ENCODE measurements around the gene FHOD3. TPM values are rescaled to one million over a fixed set of nuclear protein-coding genes. Genes with fewer than 3 reads are reported as not detected.

Gene FHOD3
- polyA plus RNA-seq, 4 donors = 36.8 to 46.8 (median 42.1) TPM

GRCh38 chr18:36295880-36296301 is 1.6 kb upstream of the FHOD3 start:
- DNase-seq (ENCODE audit: low read depth in 4 of 4, low spot score in 3 of 4) = no peak

- DNase-seq (ENCODE audit: low read depth in 4 of 4, low spot score in 3 of 4) = no peak
These were observed 680 bp upstream of the FHOD3 start for GRCh38 chr18:36296650-36297416.

DNA sequence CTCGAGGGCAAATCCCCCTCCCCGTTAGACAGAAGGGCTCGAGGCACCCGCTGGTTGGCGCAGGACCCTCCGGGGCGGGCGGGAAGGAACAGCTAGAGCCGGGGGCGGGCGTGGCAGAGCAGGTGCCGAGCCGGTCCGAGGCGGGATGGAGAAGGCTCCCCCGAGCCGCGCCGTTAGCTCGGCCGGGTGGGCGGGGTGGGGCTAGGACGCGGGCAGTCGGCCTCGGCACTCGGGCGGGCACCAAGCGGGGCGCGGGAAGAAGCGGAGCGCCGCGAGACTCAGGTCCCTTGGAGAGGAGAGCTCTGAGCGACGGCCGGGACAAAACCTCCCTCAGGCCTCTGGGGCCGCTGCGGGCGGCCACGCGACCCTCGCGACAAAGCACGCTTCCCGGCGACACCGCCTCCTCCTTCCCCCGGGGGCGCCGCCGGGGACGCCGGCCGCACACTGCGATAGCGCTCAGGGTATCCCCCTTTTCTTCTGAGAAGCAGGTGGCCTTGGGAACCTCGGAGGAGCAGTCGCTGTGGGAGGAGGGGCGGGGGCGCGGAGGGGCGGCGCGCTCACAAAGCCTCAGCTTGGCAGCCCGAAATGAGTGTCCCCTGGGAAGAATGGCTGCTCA is 721 bp downstream of the FHOD3 start:
- DNase-seq (ENCODE audit: low read depth in 4 of 4, low spot score in 3 of 4) = no peak

GRCh38 chr18:36299015-36299414 is 1.5 kb downstream of the FHOD3 start:
- no peak for DNase-seq (ENCODE audit: low read depth in 4 of 4, low spot score in 3 of 4)

- no peak for DNase-seq (ENCODE audit: low read depth in 4 of 4, low spot score in 3 of 4)
These were observed 2.7 kb downstream of the FHOD3 start for GRCh38 chr18:36300211-36300610.

- no peak for DNase-seq (ENCODE audit: low read depth in 4 of 4, low spot score in 3 of 4)
These were observed 4.4 kb downstream of the FHOD3 start for GRCh38 chr18:36301884-36302283.

GRCh38 chr18:36302676-36303075 is 5.2 kb downstream of the FHOD3 start:
- DNase-seq (ENCODE audit: low read depth in 4 of 4, low spot score in 3 of 4) = no peak

GRCh38 chr18:36303211-36303844 is 5.8 kb downstream of the FHOD3 start:
- DNase-seq (ENCODE audit: low read depth in 4 of 4, low spot score in 3 of 4) = no peak

- DNase-seq (ENCODE audit: low read depth in 4 of 4, low spot score in 3 of 4) = no peak
These were observed 7.2 kb downstream of the FHOD3 start for GRCh38 chr18:36304723-36305122.

DNA sequence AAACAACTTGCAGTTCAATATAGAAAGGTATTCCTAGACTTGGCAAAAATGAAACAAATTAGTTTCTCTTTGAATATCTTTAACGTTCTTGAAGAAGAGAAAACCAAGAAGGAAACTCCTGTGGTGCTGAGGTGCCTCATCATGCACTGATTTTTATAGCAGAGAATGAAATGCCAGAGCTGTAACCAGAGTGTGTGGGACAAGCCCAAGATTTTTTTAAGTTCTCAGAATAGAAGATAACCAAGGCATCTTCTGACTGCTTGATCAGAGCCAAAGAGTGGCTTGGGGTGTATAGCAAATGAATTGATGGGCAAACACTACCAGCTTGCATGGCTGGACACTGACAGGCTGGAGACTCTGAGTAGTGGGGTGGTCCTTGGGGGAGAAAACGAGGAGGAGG is 7.9 kb downstream of the FHOD3 start:
- DNase-seq (ENCODE audit: low read depth in 4 of 4, low spot score in 3 of 4) = no peak

GRCh38 chr18:36307513-36307912 is 10.0 kb downstream of the FHOD3 start:
- DNase-seq (ENCODE audit: low read depth in 4 of 4, low spot score in 3 of 4) = no peak

DNA sequence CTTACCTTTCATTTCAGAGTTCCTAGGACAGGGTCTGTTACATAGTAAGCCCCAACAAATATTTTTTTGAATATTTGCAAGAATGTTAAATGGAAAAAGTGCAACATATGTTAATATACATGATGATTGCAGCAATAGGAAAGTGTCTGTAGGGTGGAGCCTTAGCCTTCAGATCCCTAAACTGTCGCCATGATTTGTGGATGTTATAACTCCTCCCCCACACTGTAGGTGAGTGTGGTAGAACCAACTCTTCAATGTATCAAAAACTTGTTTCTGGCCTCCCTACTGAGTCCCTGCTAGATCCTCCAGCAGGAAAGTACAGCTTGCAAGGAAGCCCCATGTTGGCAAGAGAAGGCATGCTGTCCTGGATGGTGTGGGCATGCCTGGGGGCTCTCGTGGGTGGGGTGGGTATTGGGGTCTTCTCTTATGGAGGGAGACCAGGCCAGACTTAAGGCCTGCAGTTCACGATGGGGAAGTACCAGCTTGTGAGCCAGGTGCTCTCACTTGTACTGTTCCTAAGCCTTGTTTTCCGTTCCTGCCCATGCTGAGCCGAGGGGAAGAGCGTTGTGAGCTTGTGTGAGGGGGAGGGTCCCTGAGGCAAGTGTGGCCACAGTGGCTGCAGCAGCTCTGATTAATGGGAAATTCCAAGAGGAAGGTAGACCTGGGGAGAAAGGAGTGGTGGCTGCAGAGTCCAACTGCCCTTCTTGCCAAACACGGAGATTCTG is 11.4 kb downstream of the FHOD3 start:
- no peak for DNase-seq (ENCODE audit: low read depth in 4 of 4, low spot score in 3 of 4)

- no peak for DNase-seq (ENCODE audit: low read depth in 4 of 4, low spot score in 3 of 4)
These were observed 12.2 kb downstream of the FHOD3 start for GRCh38 chr18:36309436-36310391.

DNA sequence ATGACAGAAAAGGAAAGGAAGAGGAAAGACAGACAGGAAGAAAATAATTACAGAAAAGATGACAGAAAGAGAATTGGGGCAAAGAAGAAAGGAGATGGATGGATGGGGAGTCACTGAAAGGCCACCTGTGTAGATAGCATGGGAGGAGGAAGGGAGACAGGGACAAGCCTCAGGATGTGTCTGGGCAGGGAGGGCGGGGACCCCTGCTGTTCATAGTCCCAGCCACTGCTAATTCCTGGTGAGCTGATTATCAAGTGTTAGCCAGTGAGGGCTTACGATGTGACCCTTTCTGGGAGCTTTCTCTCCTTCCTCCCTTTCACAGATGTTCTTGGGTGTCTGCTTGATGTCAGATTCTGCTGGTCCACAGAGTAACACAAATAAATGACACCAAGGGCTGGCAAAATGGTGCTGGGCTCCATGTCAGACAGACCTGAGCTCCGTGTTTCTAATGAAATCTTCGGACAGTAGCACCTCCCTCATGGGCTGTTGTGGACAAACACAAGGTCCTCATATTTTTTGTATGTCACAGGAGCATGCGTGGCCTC is 13.6 kb downstream of the FHOD3 start:
- no peak for DNase-seq (ENCODE audit: low read depth in 4 of 4, low spot score in 3 of 4)

- no peak for DNase-seq (ENCODE audit: low read depth in 4 of 4, low spot score in 3 of 4)
These were observed 15.4 kb downstream of the FHOD3 start for GRCh38 chr18:36312806-36313395.

DNA sequence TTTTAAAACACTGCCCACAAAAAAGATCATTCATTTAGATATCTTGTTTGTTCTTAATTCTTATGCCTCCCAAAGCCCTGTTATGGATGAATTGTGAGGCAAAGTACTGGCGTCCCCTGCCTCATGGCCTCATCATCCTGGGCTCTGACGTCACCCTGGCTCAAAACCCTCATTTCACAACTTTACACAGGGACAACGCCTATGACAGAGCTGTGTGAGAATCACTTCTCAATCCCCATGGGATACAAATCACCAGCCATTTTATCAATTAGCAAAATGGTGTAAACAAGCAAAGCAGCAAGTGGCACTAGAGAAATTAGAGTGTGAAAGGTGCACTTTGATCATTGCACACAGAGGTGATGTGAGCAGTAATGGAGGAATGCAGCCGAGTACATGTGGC is 16.6 kb downstream of the FHOD3 start:
- no peak for DNase-seq (ENCODE audit: low read depth in 4 of 4, low spot score in 3 of 4)

GRCh38 chr18:36314754-36315153 is 17.2 kb downstream of the FHOD3 start:
- DNase-seq (ENCODE audit: low read depth in 4 of 4, low spot score in 3 of 4) = no peak

- no peak for DNase-seq (ENCODE audit: low read depth in 4 of 4, low spot score in 3 of 4)
These were observed 18.2 kb downstream of the FHOD3 start for GRCh38 chr18:36315736-36316135.

GRCh38 chr18:36316246-36316645 is 18.7 kb downstream of the FHOD3 start:
- DNase-seq (ENCODE audit: low read depth in 4 of 4, low spot score in 3 of 4) = no peak

Data from right renal pelvis (tissue), 4 donors.